Measurements from ENCODE around the gene CFAP97.

DNA sequence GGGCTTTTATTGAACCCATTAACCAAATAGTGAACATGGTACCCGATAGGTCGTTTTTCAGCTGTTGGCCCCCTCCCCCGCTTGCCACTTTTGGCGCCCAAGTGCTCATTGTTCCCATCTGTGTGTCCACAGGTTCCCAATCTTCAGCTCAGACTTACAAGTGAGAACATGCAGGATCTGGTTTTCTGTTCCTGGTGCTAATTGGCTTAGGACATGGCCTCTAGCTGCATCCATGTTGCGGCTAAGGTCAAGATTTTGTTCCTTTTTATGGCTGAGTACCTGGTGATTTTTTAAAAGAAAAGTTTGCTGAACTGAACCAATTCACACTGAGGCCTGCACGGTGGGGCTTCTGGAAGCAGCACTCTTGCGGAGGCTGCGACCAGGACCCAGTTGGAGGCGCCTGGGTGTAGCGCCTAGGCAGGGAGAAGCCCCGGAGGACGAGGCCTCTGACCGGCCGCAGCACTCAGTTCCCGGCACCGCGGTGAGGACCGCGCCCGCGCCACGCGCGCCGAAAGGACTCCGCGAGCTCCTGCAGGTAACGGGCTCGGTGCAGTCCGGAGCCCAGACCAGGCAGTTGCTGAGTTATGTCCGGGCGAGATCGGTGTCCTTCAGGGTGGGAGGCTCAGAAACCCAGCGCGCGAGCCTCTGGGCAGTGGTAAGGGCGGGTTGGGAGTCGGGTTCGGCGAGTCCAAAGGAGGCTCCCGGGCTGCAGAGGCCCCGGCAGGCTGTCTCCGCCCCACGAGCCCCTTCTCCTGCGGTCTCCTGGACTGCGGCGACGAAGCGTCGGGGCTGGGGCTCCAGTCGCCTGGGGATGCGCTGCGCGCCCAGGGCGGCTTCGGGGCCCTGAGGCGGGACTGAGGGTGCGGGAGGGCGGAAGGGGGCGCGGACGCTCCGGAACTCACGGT lies 76.5 kb downstream of the CFAP97 start:
- TF ChIP-seq EZH2 (IDR thresholded peaks at IDR 0.05) (no peak), POLR2AphosphoS5 (IDR thresholded peaks at IDR 0.05; ENCODE audit: borderline replicate concordance, low read depth, low read length) (no peak), FOXP2 (optimal IDR thresholded peaks at IDR 0.05; ENCODE audit: control extremely low read depth, extremely low read length, insufficient read depth) (no peak)
